Ovary (tissue), 3 donors: ENCODE measurements around the gene CACNA2D1.

Experiments used
- CTCF ChIP-seq, 3 donors: fragments of 450-650 bp in 2 of 3; fragments of 200-600 bp in 1 of 3; IDR thresholded peaks; one replicate each; pipeline versions ENCODE4 v1.5.1 to v1.8.0; 2016 to 2022; ENCODE audit warnings: antibody characterized with exemption in 3 of 3, mild to moderate bottlenecking in 1 of 3
- EP300 ChIP-seq: sonication (generic); formaldehyde crosslinking; IDR thresholded peaks from one replicate; pipeline ENCODE4 v1.6.1; 2017; ENCODE audit warnings: antibody characterized with exemption
- POLR2A ChIP-seq: fragments of 450-650 bp; IDR thresholded peaks from one replicate; pipeline ENCODE4 v1.6.1; 2017; ENCODE audit warnings: antibody characterized with exemption, mild to moderate bottlenecking, moderate library complexity
- donor health status: DM: no; HTN: no; CAD: no.

- TF ChIP-seq CTCF (IDR thresholded peaks at IDR 0.05): no peak
- TF ChIP-seq POLR2A: no peak
- TF ChIP-seq EP300: no peak
Observed at GRCh38 chr7:82079527-82079926, 364.1 kb downstream of the CACNA2D1 start.
